K562 (cell line): ENCODE results near the gene LEAP2. TPM values are rescaled to one million over a fixed set of nuclear protein-coding genes. Genes with fewer than 3 reads are reported as not detected.

ENCODE experiments used
- ATAC-seq: fragments of 200-7000 bp; cut with Tn5 transposase; 3 replicates; pipeline ENCODE4 v1.9.1; 2020; ENCODE audit warnings: moderate library complexity
- BruUV-seq: library from RNA; stranded (reverse); fragments of 400-500 nt; replicated peaks from 2 replicates; lab custom pipeline; 2021; lab: Mats Ljungman, UMichigan
- CTCF ChIA-PET: fragments of 300-600 bp; formaldehyde crosslinking; extraction: SDS; loops from one replicate; lab custom pipeline; 2021; ENCODE audit warnings: low intra/inter-chr PET ratio; lab: Yijun Ruan, JAX
- POLR2A ChIA-PET: fragments of 300-600, 350-650 bp; sonication (Branson Sonifier 250); formaldehyde crosslinking; extraction: SDS; loops from one replicate; lab custom pipeline; 2021; ENCODE audit warnings: antibody characterized with exemption, inconsistent platforms; lab: Yijun Ruan, JAX
- DNase-seq, 4 experiments: peaks; one replicate each; pipeline versions ENCODE4 v3.0.0 to v3.0.0-alpha.2; 2011 to 2018; ENCODE audit warnings: low spot score in 3 of 4, mixed read lengths in 3 of 4; ENCODE audit errors: extremely low read depth in 1 of 4
- FAIRE-seq: peaks from 2 replicates; lab custom pipeline; 2011; peaks lifted over from hg19 to GRCh38; lab: Jason Lieb, UNC
- H2AFZ ChIP-seq: 2 replicates; pipeline ENCODE4 v1.6.0; 2011; ENCODE audit warnings: low read depth, low read length, control low read depth, inconsistent platforms
- H3K27ac ChIP-seq: fragments of 200-600 bp; 3 replicates; pipeline ENCODE4 v1.8.0; 2011; ENCODE audit warnings: low read depth, mild to moderate bottlenecking, control low read depth, inconsistent platforms, low read length, moderate library complexity, mixed read lengths; ENCODE audit errors: extremely low read depth
- H3K27me3 ChIP-seq, 2 experiments: fragments of 300-600 bp in 1 of 2; 2 replicates in 1 of 2; 3 replicates in 1 of 2; pipeline versions ENCODE4 v1.6.0 to v1.8.0; 2011; ENCODE audit warnings: inconsistent platforms in 2 of 2, low read length in 2 of 2, mild to moderate bottlenecking in 1 of 2, mixed read lengths in 1 of 2, moderate library complexity in 1 of 2; ENCODE audit not compliant: control insufficient read depth in 2 of 2, insufficient read depth in 2 of 2
- H3K36me3 ChIP-seq: fragments of 300-600 bp; 3 replicates; pipeline ENCODE4 v1.8.0; 2011; ENCODE audit warnings: mild to moderate bottlenecking, low read length, inconsistent platforms; ENCODE audit not compliant: control insufficient read depth, insufficient read depth
- H3K4me1 ChIP-seq, 2 experiments: fragments of 200-600 bp in 1 of 2; replicated peaks in 1 of 2; 2 replicates in 1 of 2; 3 replicates in 1 of 2; pipeline versions ENCODE4 v1.5.1 to v1.8.0; 2011; ENCODE audit warnings: inconsistent platforms in 2 of 2, low read length in 2 of 2, mild to moderate bottlenecking in 1 of 2, mixed read lengths in 1 of 2, moderate library complexity in 1 of 2; ENCODE audit not compliant: control insufficient read depth in 2 of 2, insufficient read depth in 2 of 2
- H3K4me2 ChIP-seq: 2 replicates; pipeline ENCODE4 v1.6.1; 2011; ENCODE audit warnings: low read length, control low read depth, inconsistent platforms, mixed read lengths; ENCODE audit not compliant: insufficient read depth
- H3K4me3 ChIP-seq: fragments of 200-600 bp; sonication (generic), shearing (Covaris generic); 2 replicates; pipeline ENCODE4 v1.5.1; 2016; ENCODE audit warnings: control low read depth, inconsistent platforms
- H3K79me2 ChIP-seq: fragments of 200-600 bp; 3 replicates; pipeline ENCODE4 v1.8.0; 2011; ENCODE audit warnings: low read length, inconsistent platforms; ENCODE audit not compliant: control insufficient read depth, insufficient read depth
- H3K9ac ChIP-seq, 2 experiments: 2 replicates each; pipeline versions ENCODE4 v1.6.0 to v1.6.1; 2011; ENCODE audit warnings: low read depth in 2 of 2, low read length in 2 of 2, control low read depth in 1 of 2, inconsistent platforms in 1 of 2, mild to moderate bottlenecking in 1 of 2, mixed read lengths in 1 of 2; ENCODE audit not compliant: insufficient read depth in 1 of 2
- H3K9me1 ChIP-seq: one replicate; pipeline ENCODE4 v1.6.0; 2011; ENCODE audit warnings: inconsistent platforms, mild to moderate bottlenecking, low read length, moderate library complexity; ENCODE audit not compliant: control insufficient read depth, insufficient read depth
- H3K9me3 ChIP-seq: replicated peaks from 2 replicates; pipeline ENCODE4 v1.5.1; 2011; ENCODE audit warnings: low read depth, low read length, inconsistent platforms; ENCODE audit not compliant: control insufficient read depth, insufficient read depth
- H4K20me1 ChIP-seq: replicated peaks from 2 replicates; pipeline ENCODE4 v1.6.1; 2011; ENCODE audit warnings: low read length, inconsistent platforms, mixed read lengths; ENCODE audit not compliant: control insufficient read depth, insufficient read depth
- BACH1 ChIP-seq: fragments of 200-800 bp; sonication (Bioruptor generic); IDR thresholded peaks from 2 replicates; pipeline ENCODE4 v1.6.1; 2016; ENCODE audit warnings: missing genetic modification characterization, missing compliant biosample characterization
- CHD2 ChIP-seq: IDR thresholded peaks from 2 replicates; pipeline ENCODE4 v1.6.1; 2011; ENCODE audit warnings: low read depth, low read length
- CREB1 ChIP-seq, 2 experiments: sonication (generic) in 1 of 2; formaldehyde crosslinking in 1 of 2; IDR thresholded peaks; 2 replicates each; pipeline versions ENCODE4 v1.6.1 to v1.8.0; 2012 to 2022; ENCODE audit warnings: inconsistent platforms in 1 of 2, mild to moderate bottlenecking in 1 of 2, missing genetic modification reagents in 1 of 2, moderate library complexity in 1 of 2
- CTCFL ChIP-seq: IDR thresholded peaks from 2 replicates; pipeline ENCODE4 v1.6.1; 2011; ENCODE audit warnings: borderline replicate concordance, low read depth, mild to moderate bottlenecking, moderate library complexity, low read length; ENCODE audit not compliant: insufficient read depth, poor library complexity, severe bottlenecking
- E2F4 ChIP-seq: sonication (generic); formaldehyde crosslinking; IDR thresholded peaks from 2 replicates; pipeline ENCODE4 v1.8.0; 2022; ENCODE audit warnings: mild to moderate bottlenecking, low read depth, missing genetic modification reagents
- HDAC1 ChIP-seq, 2 experiments: fragments of 450-650 bp; IDR thresholded peaks; 2 replicates each; pipeline ENCODE4 v1.6.1; 2016 to 2017; ENCODE audit warnings: inconsistent platforms in 1 of 2, mild to moderate bottlenecking in 1 of 2, moderate library complexity in 1 of 2
- MCM7 ChIP-seq, 2 experiments: fragments of 450-650 bp; IDR thresholded peaks; 2 replicates each; pipeline ENCODE4 v1.6.1; 2016 to 2018
- NFE2L1 ChIP-seq: fragments of 450-650 bp; IDR thresholded peaks from 2 replicates; pipeline ENCODE4 v1.6.1; 2016; ENCODE audit warnings: missing genetic modification characterization, low read depth, mild to moderate bottlenecking, missing compliant biosample characterization, moderate library complexity, borderline replicate concordance
- NFYB ChIP-seq: IDR thresholded peaks from 2 replicates; pipeline ENCODE4 v1.6.1; 2011; ENCODE audit warnings: mild to moderate bottlenecking, moderate library complexity; ENCODE audit not compliant: insufficient read length; ENCODE audit errors: extremely low read depth
- RNF2 ChIP-seq: sonication (generic); IDR thresholded peaks from 2 replicates; pipeline ENCODE4 v1.6.1; 2016
- STAT5A ChIP-seq: IDR thresholded peaks from 2 replicates; pipeline ENCODE4 v1.6.1; 2012; ENCODE audit warnings: low read length, inconsistent platforms, borderline replicate concordance
- XRCC3 ChIP-seq: fragments of 450-650 bp; IDR thresholded peaks from 2 replicates; pipeline ENCODE4 v1.6.1; 2017; ENCODE audit warnings: mild to moderate bottlenecking, moderate library complexity
- ZNF253 ChIP-seq: fragments of 250-450 bp; sonication (Bioruptor Pico); conservative IDR thresholded peaks from 2 replicates; pipeline ENCODE4 v1.6.1; 2021; ENCODE audit warnings: mild to moderate bottlenecking
- ZNF699 ChIP-seq: fragments of 250-450 bp; sonication (Bioruptor Pico); IDR thresholded peaks from 2 replicates; pipeline ENCODE4 v1.8.0; 2021; ENCODE audit warnings: mild to moderate bottlenecking, moderate library complexity; ENCODE audit not compliant: insufficient replicate concordance
- WGBS: fragments of 100-300 bp; shearing (Covaris generic); methylation state at CpG from one replicate; pipeline ENCODE4 v1.1.6; 2016; ENCODE audit warnings: low coverage, mixed read lengths; ENCODE audit not compliant: insufficient coverage; ENCODE audit errors: missing lambda C conversion rate; 5-methylcytosine and 5-hydroxymethylcytosine counted together
- in situ Hi-C: fragments of 300-500 bp; cut with MboI; formaldehyde crosslinking; loops from 4 replicates; pipeline ENCODE4 v1.15.0; 2018; ENCODE audit warnings: inconsistent platforms, mixed read lengths
- intact Hi-C: fragments of 100-400 bp; cut with micrococcal nuclease; formaldehyde crosslinking; loops from 2 replicates; pipeline ENCODE4 v1.14.2; 2022
- polyA plus RNA-seq, 8 experiments: library from polyadenylated mRNA; depleted of rRNA in 4 of 8; stranded (reverse) in 5 of 8; unstranded in 3 of 8; fragments of >200 nt; fragmentation: Nextera tagmentation in 2 of 8; fragmentation: Illumina TruSeq in 1 of 8; extraction: Ambion mirVana in 2 of 8; extraction: Trizol in 1 of 8; gene quantifications; 2 replicates each; pipeline versions ENCODE4 v1.2.1 to v1.2.3, GENCODE V29; 2011 to 2014; ENCODE audit warnings: inconsistent platforms in 1 of 8, missing spikeins in 1 of 8
- total RNA-seq, 7 experiments: library from RNA; depleted of rRNA in 6 of 7; stranded (reverse); fragments of >200 nt in 6 of 7; fragmentation: Illumina TruSeq in 2 of 7; extraction: Trizol in 2 of 7; gene quantifications; 2 replicates each; pipeline versions ENCODE4 v1.2.1 to v1.2.3, GENCODE V29; 2011 to 2021; ENCODE audit warnings: low replicate concordance in 1 of 7

The LEAP2 gene
- total and polyA plus RNA-seq, 9 of the 15 experiments (the other 6 are each of a cell fraction or from before 2014, with no cell fraction given) = 1.1 to 5.6 (median 2.5) TPM

- TF ChIP-seq STAT5A = no peak
- TF ChIP-seq NFE2L1 (tag) = no peak
- no peak for TF ChIP-seq RNF2
- no peak for TF ChIP-seq CTCFL
- TF ChIP-seq ZNF699 (CRISPR knock-in tag) = no peak
- no peak for TF ChIP-seq BACH1 (tag)
- no peak for TF ChIP-seq HDAC1 (IDR thresholded peaks at IDR 0.05)
- TF ChIP-seq XRCC3 = no peak
- no peak for TF ChIP-seq MCM7 (IDR thresholded peaks at IDR 0.05)
- TF ChIP-seq NFYB = no peak
- no peak for TF ChIP-seq ZNF253 (CRISPR knock-in tag)
- TF ChIP-seq CREB1 (IDR thresholded peaks at IDR 0.05) = no peak
- no peak for TF ChIP-seq CREB1 (CRISPR knock-in tag; IDR thresholded peaks at IDR 0.05)
- no peak for TF ChIP-seq E2F4 (CRISPR knock-in tag)
- TF ChIP-seq CHD2 = no peak
- Histone ChIP-seq H3K27me3 (no peaks in the 10 kb centered on the region), H2AFZ (no peak overlapping the region), H4K20me1 (no peaks in the 10 kb centered on the region), H3K9ac (no peak overlapping the region), H3K4me3 (no peak overlapping the region), H3K79me2 (no peaks in the 10 kb centered on the region; the same call in 2 of the 3 replicates), H3K4me2 (no peak overlapping the region), H3K27ac (no peak overlapping the region), H3K9me3 (no peaks in the 10 kb centered on the region), H3K36me3 (peaks cover 59% of the 10 kb centered on the region), H3K9me1 (no peaks in the 10 kb centered on the region), H3K4me1 (no peaks in the 10 kb centered on the region; a peak in 1 of 5 replicates)
- intact Hi-C loops (no loop called here), in situ Hi-C loops (no loop called here)
- FAIRE-seq (no peak), DNase-seq (no peak), ATAC-seq (peak; percentile 51; the same call in 1 of the 3 replicates)
- WGBS = 94% methylated on average over 3 of the region's 3 CpGs
- ChIA-PET CTCF (no interaction called here), POLR2A (interaction anchor here (0.6 kb wide), 2 partner anchors 17 to 82 kb away, joined by 3 to 4 read pairs; no protein-coding TSS in a partner anchor)
- no TSS peak for BruUV-seq
Observed at GRCh38 chr5:132901730-132902129, 28.3 kb downstream of the LEAP2 start.
